Panc1 (cell line): ENCODE data around the gene CHMP1B. TPM values are rescaled to one million over a fixed set of nuclear protein-coding genes. Genes with fewer than 3 reads are reported as not detected.

Experiments used
- ATAC-seq: fragments of 200-7000 bp; cut with Tn5 transposase; 2 replicates; pipeline ENCODE4 v1.9.1; 2020; ENCODE audit warnings: mild to moderate bottlenecking, moderate library complexity
- BruUV-seq: library from RNA; stranded (reverse); fragments of 400-500 nt; replicated peaks from 2 replicates; lab custom pipeline; 2021; lab: Mats Ljungman, UMichigan
- CTCF ChIA-PET: fragments of 300-600 bp; sonication (Branson Sonifier 250); formaldehyde crosslinking; loops from one replicate; lab custom pipeline; 2022; ENCODE audit warnings: antibody characterized with exemption; lab: Charles Lee
- POLR2A ChIA-PET: fragments of 300-600 bp; sonication (Branson Sonifier 250); formaldehyde crosslinking; loops from one replicate; lab custom pipeline; 2022; ENCODE audit warnings: antibody characterized with exemption; lab: Charles Lee
- DNase-seq: peaks from one replicate; pipeline ENCODE4 v3.0.0-alpha.2; 2010; ENCODE audit warnings: low read depth, low spot score
- H3K27ac ChIP-seq: 2 replicates; pipeline ENCODE4 v1.5.1; 2011; ENCODE audit warnings: mild to moderate bottlenecking, low read length, inconsistent platforms
- H3K27me3 ChIP-seq: fragments of 200-500 bp; sonication (Bioruptor generic); 2 replicates; pipeline ENCODE4 v1.6.0; 2014; ENCODE audit warnings: low read length, inconsistent platforms; ENCODE audit not compliant: control insufficient read depth, insufficient read depth
- H3K36me3 ChIP-seq: fragments of 200-500 bp; sonication (Bioruptor generic); 2 replicates; pipeline ENCODE4 v1.5.1; 2014; ENCODE audit warnings: inconsistent platforms, mild to moderate bottlenecking, low read length, moderate library complexity; ENCODE audit not compliant: control insufficient read depth, insufficient read depth
- H3K4me1 ChIP-seq: 2 replicates; pipeline ENCODE4 v1.5.1; 2011; ENCODE audit warnings: inconsistent platforms, mild to moderate bottlenecking, low read length, moderate library complexity; ENCODE audit not compliant: control insufficient read depth, insufficient read depth
- H3K4me3 ChIP-seq, 2 experiments: 2 replicates each; pipeline ENCODE4 v1.5.1; 2011 to 2012; ENCODE audit warnings: low read depth in 2 of 2, low read length in 2 of 2, mild to moderate bottlenecking in 2 of 2, inconsistent platforms in 1 of 2, moderate library complexity in 1 of 2
- H3K9me3 ChIP-seq: fragments of 200-500 bp; sonication (Bioruptor generic); 2 replicates; pipeline ENCODE4 v1.5.1; 2014; ENCODE audit warnings: low read depth, mild to moderate bottlenecking, inconsistent platforms, low read length, moderate library complexity; ENCODE audit not compliant: control insufficient read depth, insufficient read depth
- POLR2AphosphoS5 ChIP-seq: IDR thresholded peaks from 2 replicates; pipeline ENCODE4 v1.6.1; 2012; ENCODE audit warnings: mild to moderate bottlenecking, low read depth, low read length, moderate library complexity
- SIN3A ChIP-seq: IDR thresholded peaks from 2 replicates; pipeline ENCODE4 v1.6.1; 2012; ENCODE audit warnings: low read depth, mild to moderate bottlenecking, low read length, moderate library complexity, borderline replicate concordance; ENCODE audit not compliant: insufficient read depth
- TCF7L2 ChIP-seq: IDR thresholded peaks from 2 replicates; pipeline ENCODE4 v1.6.1; 2011; ENCODE audit warnings: mild to moderate bottlenecking, low read depth, low read length, inconsistent platforms
- in situ Hi-C: cut with HindIII; loops from 2 replicates; pipeline ENCODE4 v1.10.0; 2016; ENCODE audit warnings: low sequenced_read_pairs, low pct_unique_long_range_greater_than_20kb
- intact Hi-C: fragments of 100-400 bp; cut with micrococcal nuclease; formaldehyde crosslinking; loops from one replicate; pipeline ENCODE4 v1.10.0; 2022; ENCODE audit not compliant: unreplicated experiment
- total RNA-seq: library from RNA; stranded (reverse); gene quantifications from one replicate; pipeline ENCODE4 v1.2.1, GENCODE V29; 2021; ENCODE audit not compliant: unreplicated experiment
- TF ChIP-seq, protein P1 (sequence below), 2 experiments: IDR thresholded peaks; 2 replicates each; pipeline ENCODE4 v1.6.1; 2011 to 2012; ENCODE audit warnings: low read depth in 2 of 2, control low read depth in 1 of 2, low read length in 1 of 2, mild to moderate bottlenecking in 1 of 2, moderate library complexity in 1 of 2; ENCODE audit not compliant: insufficient read depth in 1 of 2
- TF ChIP-seq, protein P2 (sequence below): fragments of 450-650 bp; IDR thresholded peaks from 2 replicates; pipeline ENCODE4 v1.5.1; 2017; ENCODE audit warnings: mild to moderate bottlenecking

The CHMP1B gene
- total RNA-seq, 1 experiment from 2014 or later = 17.1 TPM

DNA sequence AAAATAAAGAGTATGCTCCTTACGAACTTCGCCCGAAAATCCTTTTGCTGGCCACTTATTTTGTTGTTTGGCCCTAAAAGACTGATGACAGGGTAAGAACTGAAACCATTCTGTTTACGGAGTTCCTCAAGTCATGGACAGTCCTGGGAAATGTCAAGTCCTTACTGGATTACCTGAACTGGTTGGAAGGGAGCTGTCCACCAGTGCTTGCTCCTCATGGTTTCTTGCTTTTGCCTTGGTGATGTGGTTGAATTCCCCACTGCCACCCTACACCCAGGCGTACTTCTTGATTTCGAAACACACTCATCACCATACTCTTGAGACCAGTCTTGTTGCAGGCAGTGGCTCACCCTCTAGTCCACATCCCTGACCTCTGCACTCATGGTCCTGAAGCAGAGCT is 49.1 kb upstream of the CHMP1B start:
- intact Hi-C loops = no loop called here
- no peak for TF ChIP-seq TCF7L2
- no peak for TF ChIP-seq POLR2AphosphoS5
- no peak for TF ChIP-seq SIN3A
- TF ChIP-seq, protein P1, sequence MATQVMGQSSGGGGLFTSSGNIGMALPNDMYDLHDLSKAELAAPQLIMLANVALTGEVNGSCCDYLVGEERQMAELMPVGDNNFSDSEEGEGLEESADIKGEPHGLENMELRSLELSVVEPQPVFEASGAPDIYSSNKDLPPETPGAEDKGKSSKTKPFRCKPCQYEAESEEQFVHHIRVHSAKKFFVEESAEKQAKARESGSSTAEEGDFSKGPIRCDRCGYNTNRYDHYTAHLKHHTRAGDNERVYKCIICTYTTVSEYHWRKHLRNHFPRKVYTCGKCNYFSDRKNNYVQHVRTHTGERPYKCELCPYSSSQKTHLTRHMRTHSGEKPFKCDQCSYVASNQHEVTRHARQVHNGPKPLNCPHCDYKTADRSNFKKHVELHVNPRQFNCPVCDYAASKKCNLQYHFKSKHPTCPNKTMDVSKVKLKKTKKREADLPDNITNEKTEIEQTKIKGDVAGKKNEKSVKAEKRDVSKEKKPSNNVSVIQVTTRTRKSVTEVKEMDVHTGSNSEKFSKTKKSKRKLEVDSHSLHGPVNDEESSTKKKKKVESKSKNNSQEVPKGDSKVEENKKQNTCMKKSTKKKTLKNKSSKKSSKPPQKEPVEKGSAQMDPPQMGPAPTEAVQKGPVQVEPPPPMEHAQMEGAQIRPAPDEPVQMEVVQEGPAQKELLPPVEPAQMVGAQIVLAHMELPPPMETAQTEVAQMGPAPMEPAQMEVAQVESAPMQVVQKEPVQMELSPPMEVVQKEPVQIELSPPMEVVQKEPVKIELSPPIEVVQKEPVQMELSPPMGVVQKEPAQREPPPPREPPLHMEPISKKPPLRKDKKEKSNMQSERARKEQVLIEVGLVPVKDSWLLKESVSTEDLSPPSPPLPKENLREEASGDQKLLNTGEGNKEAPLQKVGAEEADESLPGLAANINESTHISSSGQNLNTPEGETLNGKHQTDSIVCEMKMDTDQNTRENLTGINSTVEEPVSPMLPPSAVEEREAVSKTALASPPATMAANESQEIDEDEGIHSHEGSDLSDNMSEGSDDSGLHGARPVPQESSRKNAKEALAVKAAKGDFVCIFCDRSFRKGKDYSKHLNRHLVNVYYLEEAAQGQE (IDR thresholded peaks at IDR 0.05; ENCODE audit: insufficient read depth in 1 of 2, low read depth in 2 of 2, low read length in 1 of 2) = no peak
- TF ChIP-seq, protein P2, sequence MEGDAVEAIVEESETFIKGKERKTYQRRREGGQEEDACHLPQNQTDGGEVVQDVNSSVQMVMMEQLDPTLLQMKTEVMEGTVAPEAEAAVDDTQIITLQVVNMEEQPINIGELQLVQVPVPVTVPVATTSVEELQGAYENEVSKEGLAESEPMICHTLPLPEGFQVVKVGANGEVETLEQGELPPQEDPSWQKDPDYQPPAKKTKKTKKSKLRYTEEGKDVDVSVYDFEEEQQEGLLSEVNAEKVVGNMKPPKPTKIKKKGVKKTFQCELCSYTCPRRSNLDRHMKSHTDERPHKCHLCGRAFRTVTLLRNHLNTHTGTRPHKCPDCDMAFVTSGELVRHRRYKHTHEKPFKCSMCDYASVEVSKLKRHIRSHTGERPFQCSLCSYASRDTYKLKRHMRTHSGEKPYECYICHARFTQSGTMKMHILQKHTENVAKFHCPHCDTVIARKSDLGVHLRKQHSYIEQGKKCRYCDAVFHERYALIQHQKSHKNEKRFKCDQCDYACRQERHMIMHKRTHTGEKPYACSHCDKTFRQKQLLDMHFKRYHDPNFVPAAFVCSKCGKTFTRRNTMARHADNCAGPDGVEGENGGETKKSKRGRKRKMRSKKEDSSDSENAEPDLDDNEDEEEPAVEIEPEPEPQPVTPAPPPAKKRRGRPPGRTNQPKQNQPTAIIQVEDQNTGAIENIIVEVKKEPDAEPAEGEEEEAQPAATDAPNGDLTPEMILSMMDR = no peak
- no peak overlapping the region for H3K4me3 ChIP-seq
- H3K9me3 ChIP-seq = no peaks in the 10 kb centered on the region
- no peaks in the 10 kb centered on the region for H3K36me3 ChIP-seq
- ChIA-PET POLR2A (no interaction called here), CTCF (no interaction called here)
- in situ Hi-C loops = no loop called here
- ATAC-seq (no peak), DNase-seq (no peak)
- H3K4me1 ChIP-seq = no peaks in the 10 kb centered on the region
- no peaks in the 10 kb centered on the region; the same call in 1 of the 2 replicates for H3K27me3 ChIP-seq
- no TSS peak for BruUV-seq
- no peak overlapping the region for H3K27ac ChIP-seq

DNA sequence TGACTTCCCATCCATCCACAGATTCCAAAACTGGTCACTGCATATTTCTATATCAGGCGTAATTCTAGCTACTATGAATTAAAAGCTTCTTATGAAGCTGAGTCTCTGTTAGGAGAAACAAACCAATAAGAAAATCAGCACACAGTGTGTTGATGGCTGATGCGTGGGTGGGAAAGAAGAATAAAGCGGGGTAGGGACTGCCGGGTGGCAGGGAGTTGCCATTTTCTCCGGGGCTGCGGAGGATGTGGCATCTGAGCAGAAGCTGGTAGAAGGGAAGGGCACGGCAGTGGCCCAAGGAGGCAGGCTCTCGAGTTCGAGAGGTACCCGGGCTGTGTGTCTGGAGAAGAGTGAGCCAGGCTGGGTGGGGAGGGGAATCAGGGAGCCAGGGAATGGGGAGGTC is 48.6 kb upstream of the CHMP1B start:
- H3K9me3 ChIP-seq = no peaks in the 10 kb centered on the region
- no peaks in the 10 kb centered on the region for H3K36me3 ChIP-seq
- ATAC-seq (no peak), DNase-seq (no peak)
- H3K27ac ChIP-seq = no peak overlapping the region
- TF ChIP-seq, protein P1 (IDR thresholded peaks at IDR 0.05; ENCODE audit: insufficient read depth in 1 of 2, low read depth in 2 of 2, low read length in 1 of 2) = no peak
- TF ChIP-seq, protein P2 = no peak
- no peak for TF ChIP-seq TCF7L2
- TF ChIP-seq SIN3A = no peak
- TF ChIP-seq POLR2AphosphoS5 = no peak
- CTCF ChIA-PET = no interaction called here
- BruUV-seq = no TSS peak
- H3K4me3 ChIP-seq = no peak overlapping the region
- intact Hi-C loops = no loop called here
- no peaks in the 10 kb centered on the region for H3K4me1 ChIP-seq
- no peaks in the 10 kb centered on the region; the same call in 1 of the 2 replicates for H3K27me3 ChIP-seq
- in situ Hi-C loops = no loop called here
- POLR2A ChIA-PET = interaction anchor here (0.6 kb wide), 1 partner anchor 40 kb away, joined by 3 read pairs; no protein-coding TSS in a partner anchor
